ENCODE data around the gene CENPT. TPM values are rescaled to one million over a fixed set of nuclear protein-coding genes. Genes with fewer than 3 reads are reported as not detected.

Gene CENPT
- total and polyA plus RNA-seq, 2 of the 13 experiments (the other 11 are each of a cell fraction or from before 2014, with no cell fraction given), result 40.9 to 43.3 TPM

DNA sequence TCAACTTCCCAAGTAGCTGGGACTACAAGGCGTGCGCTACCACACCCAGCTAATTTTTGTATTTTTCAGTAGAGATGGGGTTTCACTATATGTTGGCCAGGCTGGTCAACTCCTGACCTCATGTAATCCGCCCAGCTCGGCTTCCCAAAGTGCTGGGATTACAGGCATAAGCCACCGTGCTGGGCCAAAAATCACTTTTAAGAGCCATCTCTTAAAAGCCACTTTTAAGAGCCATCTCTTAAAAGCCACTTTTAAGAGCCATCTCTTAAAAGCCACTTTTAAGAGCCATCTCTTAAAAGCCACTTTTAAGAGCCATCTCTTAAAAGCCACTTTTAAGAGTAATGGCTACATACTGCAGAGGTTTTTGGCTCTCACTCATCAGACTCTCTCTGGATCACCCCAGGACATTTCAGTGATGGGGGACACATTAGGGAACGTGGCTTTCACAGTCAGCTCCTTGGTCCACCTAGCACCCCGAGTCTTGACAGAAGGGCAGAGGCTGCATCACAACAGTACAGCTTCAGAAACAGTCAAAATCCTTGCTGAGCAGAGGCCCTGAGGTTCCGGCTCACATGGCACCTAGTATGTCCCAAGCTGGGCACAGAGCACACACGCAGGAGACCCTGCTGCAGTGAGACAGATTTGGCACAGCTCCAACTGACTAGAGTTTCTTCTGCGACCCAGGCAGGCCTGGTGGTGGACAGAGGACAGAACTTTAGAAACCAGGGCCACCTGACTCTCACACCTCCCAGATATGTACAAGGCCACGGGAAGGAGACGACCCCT lies 64.7 kb downstream of the CENPT start:
- in situ Hi-C loops (cut with HindIII; ENCODE audit: extremely low pct_ligation_motif_present, low pct_unique_long_range_greater_than_20kb), result no loop called here
- Histone ChIP-seq H2AFZ (ENCODE audit: low read length) (no peak overlapping the region), H3K4me2 (ENCODE audit: low read depth, low read length) (no peak overlapping the region), H3K36me3 (replicated peaks in 1 of 2; ENCODE audit: control insufficient read depth in 1 of 2, insufficient read depth in 2 of 2, low read length in 2 of 2) (peaks cover 5 to 20% of the 10 kb centered on the region in 2 experiments; a peak in 4 of 5 replicates), H3K79me2 (ENCODE audit: insufficient read depth, low read length) (peaks cover 22% of the 10 kb centered on the region), H3K4me3 (replicated peaks in 1 of 3; ENCODE audit: insufficient read depth in 1 of 3, low read depth in 2 of 3, low read length in 3 of 3) (no peak overlapping the region), H3K9ac (ENCODE audit: insufficient read depth, low read depth, low read length) (no peak overlapping the region), H4K20me1 (ENCODE audit: insufficient read depth, low read length) (peaks cover 3% of the 10 kb centered on the region; the same call in 1 of the 2 replicates), H3K27ac (ENCODE audit: extremely low read length, insufficient read depth, low read length) (no peak overlapping the region), H3K4me1 (ENCODE audit: insufficient read depth, low read length) (peaks cover 21% of the 10 kb centered on the region), H3K27me3 (ENCODE audit: control insufficient read depth in 1 of 2, insufficient read depth in 2 of 2, low read length in 2 of 2) (no peaks in the 10 kb centered on the region), H3K9me3 (ENCODE audit: low read length) (no peaks in the 10 kb centered on the region)
- 98% methylated on average over 9 of the region's 12 CpGs for WGBS (ENCODE audit: low lambda C conversion rate)
- intact Hi-C loops (cut with micrococcal nuclease; ENCODE audit: unreplicated experiment), result no loop called here
- no TSS peak for BruUV-seq (replicated peaks)
- ATAC-seq, result no peak
- DNase-seq (ENCODE audit: low spot score), result no peak
- CTCF ChIA-PET (ENCODE audit: low intra/inter-chr PET ratio, low total read pairs), result no interaction called here
- no peak for FAIRE-seq
- POLR2A ChIA-PET, result no interaction called here
- TF ChIP-seq, protein P1, sequence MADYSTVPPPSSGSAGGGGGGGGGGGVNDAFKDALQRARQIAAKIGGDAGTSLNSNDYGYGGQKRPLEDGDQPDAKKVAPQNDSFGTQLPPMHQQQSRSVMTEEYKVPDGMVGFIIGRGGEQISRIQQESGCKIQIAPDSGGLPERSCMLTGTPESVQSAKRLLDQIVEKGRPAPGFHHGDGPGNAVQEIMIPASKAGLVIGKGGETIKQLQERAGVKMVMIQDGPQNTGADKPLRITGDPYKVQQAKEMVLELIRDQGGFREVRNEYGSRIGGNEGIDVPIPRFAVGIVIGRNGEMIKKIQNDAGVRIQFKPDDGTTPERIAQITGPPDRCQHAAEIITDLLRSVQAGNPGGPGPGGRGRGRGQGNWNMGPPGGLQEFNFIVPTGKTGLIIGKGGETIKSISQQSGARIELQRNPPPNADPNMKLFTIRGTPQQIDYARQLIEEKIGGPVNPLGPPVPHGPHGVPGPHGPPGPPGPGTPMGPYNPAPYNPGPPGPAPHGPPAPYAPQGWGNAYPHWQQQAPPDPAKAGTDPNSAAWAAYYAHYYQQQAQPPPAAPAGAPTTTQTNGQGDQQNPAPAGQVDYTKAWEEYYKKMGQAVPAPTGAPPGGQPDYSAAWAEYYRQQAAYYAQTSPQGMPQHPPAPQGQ (CRISPR knock-in tag; IDR thresholded peaks at IDR 0.05; ENCODE audit: borderline replicate concordance), result no peak
- no peak for TF ChIP-seq BCL6 (CRISPR knock-in tag; IDR thresholded peaks at IDR 0.05)
- TF ChIP-seq HDAC2 (CRISPR knock-in tag; IDR thresholded peaks at IDR 0.05), result no peak
- TF ChIP-seq CENPBD1 (CRISPR knock-in tag; IDR thresholded peaks at IDR 0.05; ENCODE audit: borderline replicate concordance, low read depth), result no peak
- no peak for TF ChIP-seq SRY (CRISPR knock-in tag; IDR thresholded peaks at IDR 0.05)
- no peak for TF ChIP-seq SIX1 (CRISPR knock-in tag; IDR thresholded peaks at IDR 0.05; ENCODE audit: borderline replicate concordance)
- TF ChIP-seq ZNF639 (CRISPR knock-in tag; conservative IDR thresholded peaks at IDR 0.05), result no peak
- no peak for TF ChIP-seq GPN1 (CRISPR knock-in tag; IDR thresholded peaks at IDR 0.05; ENCODE audit: borderline replicate concordance)
- no peak for TF ChIP-seq ZMYM3 (CRISPR knock-in tag; IDR thresholded peaks at IDR 0.05)
- no peak for TF ChIP-seq ZNF598 (CRISPR knock-in tag; IDR thresholded peaks at IDR 0.05; ENCODE audit: borderline replicate concordance)
- no peak for TF ChIP-seq FLYWCH1 (CRISPR knock-in tag; IDR thresholded peaks at IDR 0.05)
- no peak for TF ChIP-seq NFKB2 (CRISPR knock-in tag; IDR thresholded peaks at IDR 0.05; ENCODE audit: borderline replicate concordance)
- TF ChIP-seq, protein P2, sequence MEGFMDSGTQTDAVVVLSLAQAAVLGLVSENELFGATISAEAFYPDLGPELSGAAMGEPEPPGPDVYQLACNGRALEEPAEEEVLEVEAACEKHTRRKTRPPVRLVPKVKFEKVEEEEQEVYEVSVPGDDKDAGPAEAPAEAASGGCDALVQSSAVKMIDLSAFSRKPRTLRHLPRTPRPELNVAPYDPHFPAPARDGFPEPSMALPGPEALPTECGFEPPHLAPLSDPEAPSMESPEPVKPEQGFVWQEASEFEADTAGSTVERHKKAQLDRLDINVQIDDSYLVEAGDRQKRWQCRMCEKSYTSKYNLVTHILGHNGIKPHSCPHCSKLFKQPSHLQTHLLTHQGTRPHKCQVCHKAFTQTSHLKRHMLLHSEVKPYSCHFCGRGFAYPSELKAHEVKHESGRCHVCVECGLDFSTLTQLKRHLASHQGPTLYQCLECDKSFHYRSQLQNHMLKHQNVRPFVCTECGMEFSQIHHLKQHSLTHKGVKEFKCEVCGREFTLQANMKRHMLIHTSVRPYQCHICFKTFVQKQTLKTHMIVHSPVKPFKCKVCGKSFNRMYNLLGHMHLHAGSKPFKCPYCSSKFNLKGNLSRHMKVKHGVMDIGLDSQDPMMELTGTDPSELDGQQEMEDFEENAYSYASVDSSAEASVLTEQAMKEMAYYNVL (CRISPR knock-in tag; IDR thresholded peaks at IDR 0.05; ENCODE audit: borderline replicate concordance), result no peak
- no peak for TF ChIP-seq ZNF687 (CRISPR knock-in tag; IDR thresholded peaks at IDR 0.05)
